DMS 273 (cell line): ENCODE measurements around the gene KAT2B.
A peak's percentile ranks its signal among the peaks of the same experiment; 100 is the strongest.

Experiments used
- DNase-seq: peaks from one replicate; lab custom pipeline; 2025; ENCODE audit not compliant: unreplicated experiment; lab: John Stamatoyannopoulos, UW

KAT2B gene

DNA sequence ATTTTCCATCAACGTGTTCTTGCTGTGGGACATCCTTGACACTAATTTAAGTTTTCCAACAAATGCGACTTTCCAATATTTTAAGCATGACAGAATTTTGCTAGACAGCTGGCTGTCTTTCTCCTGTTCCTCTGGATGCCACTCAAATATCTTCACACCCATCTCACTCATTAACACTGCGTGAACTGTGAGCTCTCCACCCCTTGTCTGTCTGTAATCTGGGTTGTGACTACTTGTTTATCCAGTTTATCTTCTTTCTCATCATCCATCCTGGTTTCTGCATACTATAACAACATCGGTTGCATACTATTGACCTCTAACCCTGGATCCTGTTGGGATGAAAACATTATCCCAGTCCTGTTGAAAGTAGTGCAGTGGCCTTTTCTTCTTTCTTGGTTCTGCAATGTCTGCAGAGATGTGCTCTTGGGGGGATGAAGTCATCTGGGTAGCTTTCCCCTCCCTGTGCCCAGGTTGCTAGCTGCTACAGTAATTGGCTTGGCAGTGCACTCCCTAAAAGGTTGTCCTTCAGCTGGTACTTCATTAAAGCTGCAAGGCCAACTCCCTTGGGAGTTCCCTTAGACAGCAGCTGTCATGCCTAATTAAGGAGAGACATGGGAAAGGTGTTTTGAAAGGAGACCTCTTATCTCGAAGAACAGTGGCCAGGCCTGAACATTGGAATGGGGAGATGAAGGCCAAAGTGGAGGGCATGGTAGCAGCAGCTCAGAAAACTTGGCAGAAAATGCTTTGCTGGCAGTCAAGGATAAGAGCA lies 24.7 kb downstream of the KAT2B start:
- DNase-seq = peak; percentile 87

DNA sequence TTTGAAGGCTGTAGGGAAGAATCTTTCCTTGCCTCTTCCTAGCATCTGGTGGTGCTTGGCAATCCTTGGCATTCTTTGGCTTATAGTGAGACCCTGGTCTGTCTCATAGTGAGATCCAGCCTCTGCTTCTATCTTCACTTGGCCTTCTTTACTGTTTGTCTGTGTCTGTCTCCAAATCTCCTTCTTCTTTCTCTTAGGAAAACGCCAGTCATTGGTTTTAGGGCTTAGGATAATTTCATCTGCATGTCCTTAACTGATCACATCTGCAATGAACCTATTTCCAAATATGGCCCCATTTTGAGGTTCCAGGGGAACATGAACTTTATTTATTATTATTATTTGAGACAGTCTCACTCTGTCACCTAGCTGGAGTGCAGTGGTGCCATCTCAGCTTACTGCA lies 25.8 kb downstream of the KAT2B start:
- DNase-seq = peak; percentile 2

DNA sequence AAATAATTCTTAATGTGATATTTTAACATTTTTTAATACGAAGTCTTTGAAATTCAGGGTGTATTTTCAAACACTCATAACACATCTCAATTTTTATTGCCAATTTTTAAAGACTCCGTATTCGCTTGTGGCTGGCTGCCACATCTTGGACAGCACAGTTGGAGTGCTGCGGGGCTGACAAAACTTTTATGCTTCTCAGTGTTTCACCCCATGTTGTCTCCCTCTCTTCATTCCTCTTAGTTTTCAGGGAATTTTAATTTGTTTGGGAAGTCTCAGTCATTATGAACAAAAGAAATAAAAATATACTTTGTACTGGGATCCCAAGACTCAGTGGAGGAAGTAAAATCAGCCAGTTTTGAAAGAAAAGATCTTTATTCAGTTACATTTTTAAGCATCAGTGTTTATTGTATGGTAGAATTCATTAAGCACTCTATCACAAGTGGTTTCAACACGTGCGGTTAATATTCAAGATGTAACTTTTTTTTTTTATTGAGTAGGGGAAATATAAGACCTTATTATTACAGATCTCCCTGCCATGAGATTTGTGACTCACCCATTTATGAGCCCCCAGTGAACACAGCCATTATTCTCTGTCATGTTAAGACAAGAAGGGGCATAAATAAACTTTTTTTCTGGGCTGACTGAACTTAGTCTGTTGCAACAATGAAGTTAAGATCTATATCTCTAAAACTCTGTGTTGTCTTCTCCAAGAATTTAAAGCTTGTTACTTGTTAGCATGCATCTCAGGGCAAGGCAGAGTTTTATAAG lies 26.8 kb downstream of the KAT2B start:
- peak; percentile 24 for DNase-seq

DNA sequence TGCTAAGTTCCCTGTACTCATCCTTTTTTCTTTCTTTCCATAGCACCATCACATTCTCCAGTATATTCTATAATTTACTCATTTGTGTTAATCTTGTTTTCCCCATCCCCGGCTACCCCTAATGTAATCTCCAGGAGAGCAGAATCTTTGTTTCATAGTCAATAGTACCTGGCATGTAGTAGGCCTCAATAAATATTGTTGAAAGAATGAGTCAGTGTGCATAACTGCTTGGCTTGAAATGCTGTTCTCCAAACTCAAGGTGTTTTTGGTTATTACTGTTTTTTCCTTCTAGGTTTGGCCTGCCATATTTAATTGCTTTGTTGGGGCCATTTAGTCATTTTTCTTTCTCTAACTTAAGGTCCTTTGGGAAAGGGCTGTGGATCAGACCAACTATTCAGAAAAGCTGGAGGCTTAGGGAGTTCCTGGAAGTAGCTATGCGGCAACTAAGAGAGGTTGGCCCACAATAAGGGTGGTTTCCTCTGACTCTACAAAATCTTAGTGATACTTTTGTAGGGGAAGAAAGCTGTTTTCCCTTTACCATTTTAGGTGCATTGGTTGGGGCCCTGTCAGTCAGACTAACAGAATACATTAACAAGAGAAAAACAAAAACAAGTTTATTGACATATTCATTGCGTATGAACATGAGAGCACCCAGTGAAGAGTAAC lies 28.4 kb downstream of the KAT2B start:
- no peak for DNase-seq

DNA sequence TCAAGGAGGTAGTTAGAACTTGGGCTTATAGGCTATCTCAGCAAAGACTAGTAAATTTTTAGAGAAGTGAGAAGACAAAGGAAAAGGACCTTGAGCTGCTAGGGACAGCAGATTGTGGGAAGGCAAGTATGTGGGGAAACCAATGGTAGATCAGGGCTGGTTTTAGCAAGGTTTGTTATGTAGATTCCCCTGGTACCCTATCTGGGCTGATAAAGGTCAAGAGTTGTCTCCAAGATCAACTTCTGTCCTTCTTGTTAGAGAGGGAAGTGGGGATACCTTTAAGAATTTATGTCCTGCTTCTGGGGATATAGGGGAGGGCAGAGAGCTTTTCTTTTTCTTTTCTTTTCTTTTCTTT lies 28.9 kb downstream of the KAT2B start:
- no peak for DNase-seq

DNA sequence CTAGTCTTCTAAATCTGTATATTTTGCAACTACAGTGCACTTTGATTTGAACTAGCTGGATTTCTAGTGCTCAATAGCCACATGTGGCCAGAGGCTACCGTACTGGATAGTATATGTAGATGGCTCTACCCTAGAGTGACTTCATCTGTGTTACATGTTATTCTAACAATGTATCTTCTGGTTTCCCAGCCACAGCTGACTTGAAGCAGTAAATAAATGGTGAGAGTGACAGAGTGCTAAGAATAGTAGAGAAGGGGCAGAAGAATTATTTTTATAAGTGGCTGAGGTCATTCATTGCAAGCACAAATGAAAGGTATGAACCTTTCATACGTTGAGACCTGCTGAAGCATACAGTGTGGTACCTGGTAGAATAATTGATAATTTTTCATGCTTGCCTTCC lies 30.9 kb downstream of the KAT2B start:
- no peak for DNase-seq

DNA sequence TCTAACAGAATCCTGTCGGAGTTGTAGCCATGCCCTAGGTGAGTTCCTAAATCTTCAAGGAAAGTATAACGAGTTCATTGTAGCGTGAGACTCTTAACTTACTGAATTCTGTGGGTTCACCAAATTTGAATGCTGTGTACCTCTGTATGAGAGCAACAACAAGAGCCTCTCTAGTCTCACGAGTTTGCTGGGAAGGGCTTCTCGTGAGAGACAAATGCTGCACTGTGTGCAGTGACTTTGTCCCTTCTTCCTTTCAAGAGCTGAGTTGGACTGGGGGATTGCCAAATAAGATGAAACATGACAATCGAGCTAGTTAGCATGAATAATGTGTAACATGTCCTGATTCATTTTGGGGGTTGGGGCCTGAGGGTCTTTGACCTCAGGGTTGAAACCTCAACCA lies 32.2 kb downstream of the KAT2B start:
- DNase-seq = no peak

DNA sequence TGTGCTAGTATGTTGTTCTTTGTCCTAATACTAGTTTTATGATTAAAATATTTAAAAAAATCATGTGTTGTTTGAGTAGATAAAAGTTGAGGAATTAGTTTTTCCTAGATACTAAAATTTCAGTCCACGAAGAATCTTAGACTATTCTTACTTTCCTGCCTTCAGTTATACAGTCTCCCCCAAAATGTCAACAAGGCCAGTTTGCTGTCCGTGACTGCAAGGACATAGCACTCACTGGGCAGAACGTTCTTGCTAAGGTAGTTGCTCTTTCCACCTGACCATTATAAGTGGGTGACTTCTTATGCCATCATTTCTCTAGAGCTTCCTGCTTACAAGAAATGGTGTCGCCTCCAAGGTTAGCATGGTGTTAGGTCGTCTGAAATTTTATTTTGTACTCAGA lies 32.8 kb downstream of the KAT2B start:
- no peak for DNase-seq

DNA sequence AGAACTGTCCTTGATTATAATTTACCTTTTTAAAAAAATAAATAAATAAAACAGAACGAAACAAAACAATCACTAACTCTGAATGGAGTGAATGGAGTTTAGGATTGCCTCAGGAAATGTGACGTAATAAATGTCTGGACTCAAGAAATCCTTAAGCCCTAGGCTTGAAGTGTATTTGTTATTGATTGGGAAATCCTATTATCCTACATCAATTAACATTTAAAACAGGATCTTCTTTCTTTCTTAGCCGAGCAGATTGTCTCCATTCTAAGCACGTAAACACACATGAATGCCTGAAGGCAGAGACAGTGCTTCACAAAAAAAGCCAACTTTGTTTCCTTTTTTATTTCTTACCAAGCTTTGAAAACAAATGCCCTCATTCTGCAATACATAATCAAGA lies 33.4 kb downstream of the KAT2B start:
- DNase-seq = no peak

DNA sequence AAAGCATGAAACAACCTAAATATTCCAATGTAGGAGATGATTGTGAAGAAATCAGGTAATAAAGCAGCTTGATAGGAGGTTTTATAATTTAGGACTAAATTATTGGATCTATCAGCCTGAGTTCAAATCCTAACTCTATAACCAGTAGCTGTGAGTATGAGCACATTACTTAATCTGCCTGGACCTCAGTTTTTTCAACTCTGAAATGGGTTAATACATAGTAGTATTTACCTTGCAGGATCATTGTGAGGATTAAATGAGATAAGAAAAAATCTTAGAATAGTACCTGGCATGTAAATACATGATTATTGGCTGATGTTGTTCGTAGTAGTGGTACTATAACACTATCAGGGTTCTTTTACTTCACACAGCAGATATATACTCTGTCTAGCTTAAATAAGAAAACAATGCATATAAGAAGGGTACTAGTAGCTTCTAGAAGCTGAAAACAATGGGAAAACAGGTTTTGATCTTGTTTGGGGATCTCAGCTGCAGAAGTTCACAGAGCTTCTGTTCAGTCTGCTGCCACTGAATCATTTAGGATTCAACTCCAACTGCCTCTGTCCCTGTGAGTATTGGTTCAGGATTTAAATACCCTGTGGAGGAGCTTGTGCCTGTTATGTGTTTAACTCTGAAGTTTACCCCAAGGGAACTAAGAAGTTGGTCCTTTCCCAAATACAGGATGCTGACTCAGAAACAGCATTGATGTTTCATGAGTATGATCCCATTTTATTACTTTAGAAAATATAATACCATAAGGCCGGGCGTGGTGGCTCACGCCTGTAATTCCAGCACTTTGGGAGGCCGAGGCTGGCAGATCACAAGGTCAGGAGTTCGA lies 34.2 kb downstream of the KAT2B start:
- no peak for DNase-seq

DNA sequence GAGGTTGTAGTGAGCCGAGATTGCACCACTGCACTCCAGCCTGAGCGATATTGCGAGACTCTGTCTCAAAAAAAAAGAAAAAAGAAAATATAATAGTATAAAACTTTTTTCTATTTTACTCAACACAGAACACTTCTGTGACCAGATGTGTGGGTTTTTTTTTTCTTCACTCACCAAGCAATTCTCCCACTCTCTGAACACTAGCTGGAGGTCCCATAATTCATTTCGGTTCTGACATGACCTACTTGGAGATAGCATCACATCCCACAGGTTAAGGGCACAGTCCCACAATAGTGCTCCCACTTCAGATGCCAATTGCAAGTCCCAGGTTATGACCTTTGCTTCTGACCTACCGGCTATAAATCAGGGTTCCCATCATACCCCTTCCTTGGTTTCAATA lies 35.0 kb downstream of the KAT2B start:
- DNase-seq = no peak

DNA sequence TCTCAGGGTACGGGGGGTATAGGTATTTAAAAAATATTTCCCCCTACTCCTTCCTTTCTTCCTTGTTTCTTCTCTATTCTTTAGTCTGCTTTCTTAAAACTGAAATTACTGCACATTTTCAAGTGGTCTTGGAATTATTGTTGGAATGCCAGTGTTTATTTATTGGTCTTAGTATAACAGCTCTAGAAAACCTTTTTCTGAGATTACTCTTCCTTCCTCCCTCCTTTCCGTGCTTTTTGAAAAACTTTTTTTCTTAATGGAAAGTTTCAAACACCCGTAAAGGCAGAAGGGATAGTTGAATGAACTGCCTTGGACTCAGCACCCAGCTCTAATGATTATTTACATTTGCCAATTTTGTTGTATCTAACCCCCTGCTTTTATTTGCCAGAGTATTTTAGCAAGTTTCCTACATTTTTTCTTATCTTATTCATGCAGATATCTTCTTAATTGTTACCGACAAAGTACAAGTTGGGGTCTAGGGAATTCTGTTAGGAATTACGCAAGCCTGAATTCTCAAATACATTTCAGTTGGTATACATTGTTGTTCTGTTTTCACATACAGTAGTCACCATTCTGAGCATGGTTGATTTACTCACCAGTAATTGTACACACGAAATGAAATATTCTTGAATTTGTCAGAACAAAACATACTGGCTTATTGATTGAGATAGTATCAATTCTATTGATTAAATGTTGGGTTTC lies 36.2 kb downstream of the KAT2B start:
- no peak for DNase-seq

DNA sequence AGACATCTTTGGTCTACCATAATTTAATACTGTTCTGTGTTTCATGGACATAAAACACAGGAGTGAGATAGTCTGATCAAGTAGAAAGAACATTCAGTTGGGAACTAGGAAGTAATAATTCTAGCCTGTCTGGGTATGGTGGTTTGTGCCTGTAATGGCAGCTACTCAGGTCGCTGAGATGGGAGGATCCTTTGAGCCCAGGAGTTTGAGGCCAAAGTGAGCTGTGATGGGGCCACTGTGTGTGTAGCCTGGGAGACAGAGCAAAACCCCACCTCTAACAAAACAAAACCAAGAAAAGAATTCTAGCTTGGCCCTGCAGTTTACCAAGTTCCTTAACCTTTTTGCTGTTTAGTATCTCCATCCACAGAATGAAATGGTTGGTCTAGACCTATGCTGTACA lies 36.8 kb downstream of the KAT2B start:
- no peak for DNase-seq

DNA sequence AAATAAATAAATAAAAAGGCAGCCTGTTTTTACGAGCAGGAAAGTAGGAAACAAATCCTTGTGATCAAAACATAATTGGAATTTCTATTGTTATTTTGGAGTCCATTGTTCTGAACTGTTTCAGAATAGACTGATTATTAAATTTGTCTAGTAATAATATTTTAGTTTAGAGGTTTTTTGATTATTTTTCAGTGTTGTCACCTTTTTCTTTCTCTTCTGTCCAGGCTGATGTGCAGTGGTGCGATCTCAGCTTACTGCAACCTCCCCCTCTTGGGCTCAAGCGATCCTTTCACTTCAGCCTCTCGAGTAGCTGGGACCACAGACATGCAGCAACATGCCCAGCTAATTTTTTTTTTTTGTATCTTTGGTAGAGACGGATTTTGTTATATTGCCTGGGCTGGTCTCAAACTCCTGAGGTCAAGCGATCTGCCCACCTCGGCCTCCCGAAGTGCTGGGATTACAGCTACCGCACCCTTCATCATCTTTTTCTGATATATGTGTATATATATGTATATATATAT lies 38.0 kb downstream of the KAT2B start:
- DNase-seq = no peak

DNA sequence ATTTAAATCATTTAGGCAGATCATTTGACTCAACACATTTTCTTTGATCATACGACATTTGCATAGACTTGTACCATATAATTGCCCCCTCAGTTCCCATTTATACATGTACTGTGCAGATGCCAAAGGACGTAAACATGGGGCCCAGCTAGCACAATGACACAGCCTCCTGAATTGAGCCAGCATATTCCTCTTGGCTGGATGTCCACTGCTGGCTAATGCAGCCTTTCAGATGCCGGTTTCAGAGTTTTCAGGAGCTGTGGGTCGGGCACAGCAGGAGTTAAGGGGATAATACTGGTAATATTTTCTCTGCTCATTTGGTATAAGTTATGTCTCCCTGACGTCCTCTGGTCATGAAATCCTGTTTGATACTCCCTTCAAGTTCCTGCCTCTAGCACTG lies 39.4 kb downstream of the KAT2B start:
- no peak for DNase-seq

DNA sequence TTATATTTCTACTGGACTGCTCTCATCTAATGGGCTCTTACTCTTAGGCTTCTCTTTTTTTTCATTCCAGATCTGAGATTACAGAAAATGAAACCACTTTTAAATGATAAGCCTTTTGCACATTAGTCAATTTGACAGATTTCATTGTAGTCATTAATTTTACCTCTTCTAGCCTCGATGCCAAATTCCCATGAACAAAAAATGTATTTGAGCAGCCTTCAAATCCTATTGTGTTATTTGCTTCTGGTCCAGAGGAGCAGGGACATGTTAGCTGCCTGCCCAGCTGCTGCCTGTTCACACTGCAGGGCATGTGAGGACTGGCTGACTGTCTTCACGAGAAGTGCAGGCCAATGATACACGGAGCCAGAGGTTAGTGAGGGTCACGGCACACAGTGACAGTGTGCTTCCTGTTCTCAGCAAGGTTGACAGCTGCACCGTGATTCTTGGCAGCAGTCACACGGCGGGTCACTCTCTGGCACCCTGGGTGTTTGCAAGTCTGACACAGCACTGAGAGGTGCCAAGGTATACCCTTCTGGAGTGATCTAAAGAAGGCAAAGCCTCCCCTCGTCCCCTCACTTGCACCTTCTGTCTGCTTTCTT lies 40.8 kb downstream of the KAT2B start:
- DNase-seq = peak; percentile 72

DNA sequence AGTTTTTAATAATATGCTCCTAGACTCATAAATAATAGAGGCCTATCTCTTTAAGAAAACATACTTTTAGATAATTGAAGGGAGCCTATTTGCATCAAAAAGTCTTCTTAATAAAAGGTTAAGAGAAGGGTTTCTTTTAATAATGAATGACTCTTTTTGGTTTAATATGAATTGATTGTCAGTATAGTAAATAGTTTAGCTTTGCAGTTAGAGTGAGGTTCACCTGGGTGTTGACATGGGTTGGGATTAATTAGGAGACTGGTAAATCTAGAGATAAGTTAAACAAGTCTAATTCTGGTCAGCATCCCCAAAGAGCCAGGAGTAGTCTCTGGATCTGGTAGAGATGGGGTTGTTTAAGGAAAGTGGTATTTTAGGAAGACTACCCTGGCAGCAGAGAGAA lies 43.0 kb downstream of the KAT2B start:
- no peak for DNase-seq

DNA sequence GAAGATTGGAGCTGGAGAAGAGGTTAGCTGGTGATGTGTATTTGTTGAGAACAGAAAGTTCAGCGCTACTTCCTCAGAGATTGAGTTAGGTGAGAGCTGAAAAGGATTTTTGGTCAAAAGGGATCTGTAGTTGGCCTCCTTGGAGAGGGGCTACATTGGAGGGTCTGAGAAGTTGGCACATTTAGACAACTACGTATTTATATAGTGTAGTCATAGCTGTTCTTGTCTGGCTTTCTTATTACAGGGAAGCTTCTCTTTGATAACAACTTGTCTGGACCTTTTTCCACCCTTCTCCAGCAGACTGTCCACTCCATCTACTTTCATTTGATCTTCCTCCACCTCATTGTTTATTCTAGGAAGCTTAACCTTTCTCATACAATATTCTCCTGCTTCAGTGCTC lies 43.7 kb downstream of the KAT2B start:
- DNase-seq = no peak

DNA sequence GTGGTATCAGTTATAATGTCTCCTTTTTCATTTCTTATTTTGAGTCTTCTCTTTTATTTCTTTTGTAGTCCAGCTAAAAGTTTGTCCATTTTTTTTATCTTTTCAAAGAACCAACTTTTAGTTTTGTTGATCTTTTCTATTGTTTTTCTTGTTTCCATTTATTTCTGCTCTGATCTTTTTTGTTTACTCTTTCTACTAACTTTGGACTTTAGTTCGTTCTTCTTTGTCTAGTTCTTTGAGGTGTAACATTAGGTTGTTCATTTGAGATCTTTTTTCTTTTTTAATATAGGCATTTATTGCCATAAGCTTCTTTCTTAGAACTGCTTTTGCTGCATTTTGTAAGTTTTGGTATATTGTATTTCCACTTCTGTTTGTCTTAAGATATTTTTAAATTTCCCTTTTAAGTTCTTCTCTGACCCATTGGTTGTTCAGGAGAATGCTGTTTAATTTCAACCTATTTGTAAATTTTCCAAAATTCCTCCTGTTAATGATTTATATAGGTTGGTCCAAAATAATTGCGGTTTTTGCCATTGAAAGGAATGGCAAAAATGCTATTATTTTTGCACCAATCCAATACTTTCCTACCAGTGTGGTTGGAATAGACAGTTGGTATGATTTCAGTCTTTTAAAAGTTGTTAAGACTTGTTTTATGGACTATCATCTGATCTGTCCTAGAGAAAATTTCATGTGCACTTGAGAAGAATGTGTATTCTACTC lies 51.2 kb downstream of the KAT2B start:
- DNase-seq = no peak
